PFSK-1 (cell line): Measurements from ENCODE around the gene PLEKHH1.

Experiments
- FOXP2 ChIP-seq: optimal IDR thresholded peaks from 2 replicates; pipeline ENCODE3; 2011; ENCODE audit warnings: borderline replicate concordance, control low read depth, inconsistent platforms; ENCODE audit not compliant: insufficient read depth; ENCODE audit errors: extremely low read length, extremely low read depth
- POLR2AphosphoS5 ChIP-seq: IDR thresholded peaks from 2 replicates; pipeline ENCODE4 v1.6.1; 2012; ENCODE audit warnings: low read depth, mild to moderate bottlenecking, control low read depth, low read length, moderate library complexity
- REST ChIP-seq, 2 experiments: IDR thresholded peaks; 2 replicates each; pipeline versions ENCODE4 v1.6.1 to v1.8.0; 2011 to 2012; ENCODE audit warnings: low read depth in 2 of 2, low read length in 2 of 2, control low read depth in 1 of 2, inconsistent platforms in 1 of 2, mild to moderate bottlenecking in 1 of 2, moderate library complexity in 1 of 2; ENCODE audit not compliant: insufficient read depth in 1 of 2
- SIN3A ChIP-seq: IDR thresholded peaks from 2 replicates; pipeline ENCODE4 v1.6.1; 2012; ENCODE audit warnings: mild to moderate bottlenecking, low read length, moderate library complexity, borderline replicate concordance; ENCODE audit not compliant: insufficient read depth
- TAF1 ChIP-seq: IDR thresholded peaks from 2 replicates; pipeline ENCODE4 v1.6.1; 2012; ENCODE audit warnings: low read length, control low read depth, borderline replicate concordance; ENCODE audit not compliant: insufficient read depth

PLEKHH1 gene

GRCh38 chr14:67510121-67510520 is 23.0 kb upstream of the PLEKHH1 start:
- TF ChIP-seq REST (IDR thresholded peaks at IDR 0.05; ENCODE audit: insufficient read depth in 1 of 2, low read depth in 2 of 2, low read length in 2 of 2): no peak
- TF ChIP-seq TAF1: no peak
- no peak for TF ChIP-seq POLR2AphosphoS5
- TF ChIP-seq FOXP2: no peak
- no peak for TF ChIP-seq SIN3A

GRCh38 chr14:67510836-67511235 is 22.3 kb upstream of the PLEKHH1 start:
- TF ChIP-seq TAF1: no peak
- TF ChIP-seq POLR2AphosphoS5: no peak
- TF ChIP-seq REST (IDR thresholded peaks at IDR 0.05; ENCODE audit: insufficient read depth in 1 of 2, low read depth in 2 of 2, low read length in 2 of 2): no peak
- no peak for TF ChIP-seq SIN3A
- no peak for TF ChIP-seq FOXP2

- TF ChIP-seq FOXP2 (no peak), TAF1 (no peak), SIN3A (no peak), POLR2AphosphoS5 (no peak), REST (IDR thresholded peaks at IDR 0.05; ENCODE audit: insufficient read depth in 1 of 2, low read depth in 2 of 2, low read length in 2 of 2) (no peak)
Observed at GRCh38 chr14:67512463-67513310, 20.4 kb upstream of the PLEKHH1 start.

GRCh38 chr14:67513631-67514108 is 19.4 kb upstream of the PLEKHH1 start:
- TF ChIP-seq REST (IDR thresholded peaks at IDR 0.05; ENCODE audit: insufficient read depth in 1 of 2, low read depth in 2 of 2, low read length in 2 of 2) (no peak), TAF1 (no peak), FOXP2 (no peak), SIN3A (no peak)
